Psoas muscle (tissue), 8 donors: ENCODE data around the gene GPR17. TPM values are rescaled to one million over a fixed set of nuclear protein-coding genes. Genes with fewer than 3 reads are reported as not detected.

Source experiments
- ATAC-seq, 4 donors: fragments of 200-7000 bp; cut with Tn5 transposase; one replicate each; pipeline ENCODE4 v1.9.1; 2020; ENCODE audit warnings: moderate library complexity in 3 of 4, mild to moderate bottlenecking in 2 of 4
- DNase-seq, 2 donors: peaks; one replicate each; pipeline ENCODE4 v3.0.0-alpha.2; 2020
- H3K27ac ChIP-seq: fragments of 200-600 bp; one replicate; pipeline ENCODE4 v1.8.0; 2022
- H3K27me3 ChIP-seq, 3 donors: fragments of 200-600 bp in 1 of 3; one replicate each; pipeline versions ENCODE4 v1.6.1 to v1.8.0; 2013 to 2022; ENCODE audit warnings: low read length in 2 of 3, mild to moderate bottlenecking in 2 of 3, moderate library complexity in 1 of 3; ENCODE audit not compliant: insufficient read depth in 3 of 3
- H3K36me3 ChIP-seq, 2 donors: fragments of 200-600 bp in 1 of 2; one replicate each; pipeline versions ENCODE4 v1.6.1 to v1.8.0; 2013 to 2022; ENCODE audit warnings: low read depth in 1 of 2, mild to moderate bottlenecking in 1 of 2, moderate library complexity in 1 of 2; ENCODE audit not compliant: insufficient read depth in 1 of 2
- H3K4me1 ChIP-seq: fragments of 200-600 bp; one replicate; pipeline ENCODE4 v1.8.0; 2022
- H3K4me3 ChIP-seq: fragments of 200-600 bp; one replicate; pipeline ENCODE4 v1.8.0; 2022; ENCODE audit warnings: mild to moderate bottlenecking
- H3K9me3 ChIP-seq: fragments of 200-600 bp; one replicate; pipeline ENCODE4 v1.8.0; 2022
- WGBS, 3 donors: extraction: QIAGEN DNeasy Blood & Tissue Kit; methylation state at CpG; one replicate each; pipeline versions ENCODE4 v1.1.6 to v1.1.7; 2013; 5-methylcytosine and 5-hydroxymethylcytosine counted together
- intact Hi-C, 2 donors: fragments of 100-400 bp; cut with DNase I; formaldehyde crosslinking; loops; one replicate each; pipeline versions ENCODE4 v1.11.0 to v1.14.2; 2022
- polyA plus RNA-seq, 3 donors: library from polyadenylated mRNA; stranded (reverse); fragments of 200-250 nt; gene quantifications; one replicate each; pipeline ENCODE4 v1.2.3, GENCODE V29; 2013
- total RNA-seq, 4 donors: library from RNA; stranded (reverse); fragmentation: NEBNext Ultra II Directional in 2 of 4; extraction: Animal tissue kit (Norgen Biotek cat#: 25700) in 2 of 4; gene quantifications; one replicate each; pipeline versions ENCODE4 v1.2.1 to v1.2.4, GENCODE V29; 2021 to 2023
- TF ChIP-seq, protein P1 (sequence below): fragments of 200-600 bp; IDR thresholded peaks from one replicate; pipeline ENCODE4 v1.8.0; 2022; ENCODE audit warnings: antibody characterized with exemption
- donor health status: healthy with polysubstance abuse.
- donor health status: DM: no; HTN: no; CAD: no; lungs with moderate emphysema.
- donor health status: Bipolar disorder and iron deficiency.
- donor health status: healthy.
- donor health status: DM: yes; HTN: yes; CAD: no.
- donor health status: DM: no; HTN: no; CAD: no.
- donor health status: DM: no; HTN: no; CAD: no.
- donor health status: DM: yes; HTN: yes; CAD: no.

The GPR17 gene
- total and polyA plus RNA-seq, 7 donors = 0.14 to 0.35 (median 0.19) TPM; not detected in 3

GRCh38 chr2:127652786-127653357 lies 6.9 kb downstream of the GPR17 start:
- Histone ChIP-seq H3K36me3 (peaks cover 0 to 7% of the 10 kb centered on the region in 2 donors), H3K9me3 (no peaks in the 10 kb centered on the region), H3K27me3 (no peaks in the 10 kb centered on the region), H3K27ac (peak overlapping the region; percentile 5), H3K4me1 (peaks cover 9% of the 10 kb centered on the region), H3K4me3 (no peak overlapping the region)
- no peak for ATAC-seq
- peak; percentile 8 to 50 for DNase-seq
- 77 to 82% (median 78%) methylated on average over 25 of the region's 25 CpGs for WGBS, 3 donors
- TF ChIP-seq, protein P1, sequence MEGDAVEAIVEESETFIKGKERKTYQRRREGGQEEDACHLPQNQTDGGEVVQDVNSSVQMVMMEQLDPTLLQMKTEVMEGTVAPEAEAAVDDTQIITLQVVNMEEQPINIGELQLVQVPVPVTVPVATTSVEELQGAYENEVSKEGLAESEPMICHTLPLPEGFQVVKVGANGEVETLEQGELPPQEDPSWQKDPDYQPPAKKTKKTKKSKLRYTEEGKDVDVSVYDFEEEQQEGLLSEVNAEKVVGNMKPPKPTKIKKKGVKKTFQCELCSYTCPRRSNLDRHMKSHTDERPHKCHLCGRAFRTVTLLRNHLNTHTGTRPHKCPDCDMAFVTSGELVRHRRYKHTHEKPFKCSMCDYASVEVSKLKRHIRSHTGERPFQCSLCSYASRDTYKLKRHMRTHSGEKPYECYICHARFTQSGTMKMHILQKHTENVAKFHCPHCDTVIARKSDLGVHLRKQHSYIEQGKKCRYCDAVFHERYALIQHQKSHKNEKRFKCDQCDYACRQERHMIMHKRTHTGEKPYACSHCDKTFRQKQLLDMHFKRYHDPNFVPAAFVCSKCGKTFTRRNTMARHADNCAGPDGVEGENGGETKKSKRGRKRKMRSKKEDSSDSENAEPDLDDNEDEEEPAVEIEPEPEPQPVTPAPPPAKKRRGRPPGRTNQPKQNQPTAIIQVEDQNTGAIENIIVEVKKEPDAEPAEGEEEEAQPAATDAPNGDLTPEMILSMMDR = no peak
- intact Hi-C loops = loop anchor here (10.0 kb wide), 2 partner anchors 118 to 128 kb away; partner anchors contain the start of genes IWS1 (in 1 of the 2) and MYO7B (in 1 of the 2)

GRCh38 chr2:127653421-127654083 lies 7.6 kb downstream of the GPR17 start:
- intact Hi-C loops = loop anchor here (10.0 kb wide), 2 partner anchors 119 to 129 kb away; partner anchors contain the start of genes IWS1 (in 1 of the 2) and MYO7B (in 1 of the 2)
- peaks cover 0 to 7% of the 10 kb centered on the region in 2 donors for H3K36me3 ChIP-seq
- H3K4me1 ChIP-seq = peaks cover 9% of the 10 kb centered on the region
- TF ChIP-seq, protein P1 = no peak
- peak; percentile 12 to 42 for DNase-seq
- no peak overlapping the region for H3K27ac ChIP-seq
- no peak overlapping the region for H3K4me3 ChIP-seq
- H3K27me3 ChIP-seq = no peaks in the 10 kb centered on the region
- ATAC-seq = no peak
- WGBS, 3 donors = 87 to 88% (median 87%) methylated on average over 16 of the region's 16 CpGs
- H3K9me3 ChIP-seq = no peaks in the 10 kb centered on the region

- TF ChIP-seq, protein P1 = no peak
- Histone ChIP-seq H3K27ac (no peak overlapping the region), H3K4me1 (peaks cover 7% of the 10 kb centered on the region), H3K4me3 (no peak overlapping the region), H3K9me3 (no peaks in the 10 kb centered on the region), H3K27me3 (no peaks in the 10 kb centered on the region), H3K36me3 (peaks cover 0 to 7% of the 10 kb centered on the region in 2 donors)
- 95 to 97% (median 95%) methylated on average over 23 to 24 of the region's 24 CpGs for WGBS, 3 donors
- intact Hi-C loops = loop anchor here (10.0 kb wide), 2 partner anchors 119 to 129 kb away; partner anchors contain the start of genes IWS1 (in 1 of the 2) and MYO7B (in 1 of the 2)
- no peak for ATAC-seq
- peak; percentile 12 to 43 for DNase-seq
Measured at GRCh38 chr2:127654084-127654837, 8.3 kb downstream of the GPR17 start.

DNA sequence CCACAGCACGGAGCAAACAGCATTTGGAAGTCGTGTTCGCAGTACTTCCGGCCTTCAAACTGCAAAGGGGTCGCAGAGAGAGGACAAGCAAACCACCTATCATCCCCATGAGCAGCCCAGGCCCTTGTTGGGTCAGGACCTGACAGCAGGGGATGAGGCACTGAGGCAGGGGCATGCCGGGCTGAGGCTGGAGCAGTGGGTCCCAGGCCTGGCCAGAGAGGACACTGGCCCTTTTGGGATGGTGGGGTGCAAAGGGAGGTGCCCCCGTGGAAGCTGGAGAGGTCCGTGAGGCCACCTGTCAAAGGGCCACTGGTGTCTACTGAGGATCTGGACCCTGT lies 8.9 kb downstream of the GPR17 start:
- Histone ChIP-seq H3K27ac (no peak overlapping the region), H3K27me3 (no peaks in the 10 kb centered on the region), H3K4me1 (peaks cover 2% of the 10 kb centered on the region), H3K9me3 (no peaks in the 10 kb centered on the region), H3K36me3 (peaks cover 0 to 7% of the 10 kb centered on the region in 2 donors), H3K4me3 (no peak overlapping the region)
- WGBS, 3 donors = 86 to 92% (median 87%) methylated on average over 8 of the region's 8 CpGs
- intact Hi-C loops = loop anchor here (10.0 kb wide), 2 partner anchors 120 to 130 kb away; partner anchors contain the start of genes IWS1 (in 1 of the 2) and MYO7B (in 1 of the 2)
- TF ChIP-seq, protein P1 = no peak
- peak; percentile 7 to 32 for DNase-seq
- ATAC-seq = no peak
